Measurements from ENCODE around the gene PRSS37. TPM values are rescaled to one million over a fixed set of nuclear protein-coding genes. Genes with fewer than 3 reads are reported as not detected.

The PRSS37 gene
- total RNA-seq, 1 experiment from 2014 or later = not detected

DNA sequence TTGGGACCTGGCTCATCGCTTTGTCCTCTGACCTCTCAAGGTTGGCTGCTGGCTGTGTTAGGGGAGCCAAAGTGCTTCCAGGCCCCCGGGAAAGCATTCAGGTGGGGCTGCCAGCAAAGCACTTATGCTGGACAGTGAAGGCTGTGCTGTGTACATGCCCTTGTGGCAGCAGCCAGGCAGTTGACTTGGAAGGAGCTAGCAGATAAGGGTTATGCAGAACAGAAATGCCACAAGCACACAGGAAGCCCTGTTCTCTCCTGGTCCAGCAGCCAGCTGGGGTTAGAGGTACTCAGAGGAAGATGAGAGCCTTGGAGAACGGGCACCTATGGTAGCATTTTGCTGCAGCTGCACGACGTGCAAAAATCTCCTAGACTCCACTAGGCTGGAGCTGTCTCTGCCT lies 39.7 kb upstream of the PRSS37 start:
- BruUV-seq (replicated peaks) = no TSS peak
- no peaks in the 10 kb centered on the region for H3F3A ChIP-seq (ENCODE audit: insufficient read depth, low read depth)
- TF ChIP-seq, protein P1, sequence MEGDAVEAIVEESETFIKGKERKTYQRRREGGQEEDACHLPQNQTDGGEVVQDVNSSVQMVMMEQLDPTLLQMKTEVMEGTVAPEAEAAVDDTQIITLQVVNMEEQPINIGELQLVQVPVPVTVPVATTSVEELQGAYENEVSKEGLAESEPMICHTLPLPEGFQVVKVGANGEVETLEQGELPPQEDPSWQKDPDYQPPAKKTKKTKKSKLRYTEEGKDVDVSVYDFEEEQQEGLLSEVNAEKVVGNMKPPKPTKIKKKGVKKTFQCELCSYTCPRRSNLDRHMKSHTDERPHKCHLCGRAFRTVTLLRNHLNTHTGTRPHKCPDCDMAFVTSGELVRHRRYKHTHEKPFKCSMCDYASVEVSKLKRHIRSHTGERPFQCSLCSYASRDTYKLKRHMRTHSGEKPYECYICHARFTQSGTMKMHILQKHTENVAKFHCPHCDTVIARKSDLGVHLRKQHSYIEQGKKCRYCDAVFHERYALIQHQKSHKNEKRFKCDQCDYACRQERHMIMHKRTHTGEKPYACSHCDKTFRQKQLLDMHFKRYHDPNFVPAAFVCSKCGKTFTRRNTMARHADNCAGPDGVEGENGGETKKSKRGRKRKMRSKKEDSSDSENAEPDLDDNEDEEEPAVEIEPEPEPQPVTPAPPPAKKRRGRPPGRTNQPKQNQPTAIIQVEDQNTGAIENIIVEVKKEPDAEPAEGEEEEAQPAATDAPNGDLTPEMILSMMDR (conservative IDR thresholded peaks at IDR 0.05) = no peak
- no peak for TF ChIP-seq EZH2 (IDR thresholded peaks at IDR 0.05; ENCODE audit: low read depth)
- H3K9me2 ChIP-seq (ENCODE audit: insufficient read depth) = no peaks in the 10 kb centered on the region
- DNase-seq = no peak
- H2AFZ ChIP-seq = no peak overlapping the region
- H3K4me2 ChIP-seq = no peak overlapping the region
- no peaks in the 10 kb centered on the region for H3K9me3 ChIP-seq (ENCODE audit: insufficient read depth, low read depth)
- no peak overlapping the region for H3K27ac ChIP-seq
- H3K79me2 ChIP-seq (ENCODE audit: low read depth) = no peaks in the 10 kb centered on the region
- no peaks in the 10 kb centered on the region for H3K36me3 ChIP-seq (ENCODE audit: low read depth)
- no peak overlapping the region for H3K4me3 ChIP-seq
- intact Hi-C loops (cut with micrococcal nuclease; ENCODE audit: unreplicated experiment) = no loop called here
- H4K20me1 ChIP-seq (ENCODE audit: insufficient read depth) = no peaks in the 10 kb centered on the region
- POLR2A ChIA-PET (ENCODE audit: unreplicated experiment) = no interaction called here
- H3K4me1 ChIP-seq (replicated peaks; ENCODE audit: insufficient read depth) = no peaks in the 10 kb centered on the region
- CTCF ChIA-PET = no interaction called here
- no peaks in the 10 kb centered on the region for H3K27me3 ChIP-seq (ENCODE audit: insufficient read depth, low read depth)

DNA sequence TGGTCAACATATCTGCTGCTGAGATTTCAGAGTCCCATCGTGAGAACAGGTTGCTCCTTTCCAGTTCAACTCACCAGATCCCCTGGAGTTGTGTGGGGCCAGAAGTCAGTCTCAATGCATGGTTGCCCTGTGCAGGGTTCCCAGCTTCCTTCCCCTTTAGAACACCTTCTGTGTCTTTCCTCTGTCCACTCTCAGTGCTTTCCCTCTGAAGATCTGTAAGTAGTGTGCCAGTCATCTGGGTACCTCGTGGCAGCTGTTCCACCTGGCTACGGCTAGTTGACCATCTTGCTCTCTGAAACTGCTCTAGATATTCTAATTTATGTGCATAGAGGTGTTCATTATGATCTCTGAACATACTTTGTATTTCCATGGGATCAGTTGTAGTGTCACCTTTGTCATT lies 36.1 kb upstream of the PRSS37 start:
- no peaks in the 10 kb centered on the region for H3K9me3 ChIP-seq (ENCODE audit: insufficient read depth, low read depth)
- intact Hi-C loops (cut with micrococcal nuclease; ENCODE audit: unreplicated experiment) = no loop called here
- H3K79me2 ChIP-seq (ENCODE audit: low read depth) = no peaks in the 10 kb centered on the region
- ChIA-PET POLR2A (ENCODE audit: unreplicated experiment) (no interaction called here), CTCF (no interaction called here)
- H3K27ac ChIP-seq = no peak overlapping the region
- no peak for DNase-seq
- H4K20me1 ChIP-seq (ENCODE audit: insufficient read depth) = no peaks in the 10 kb centered on the region
- no peaks in the 10 kb centered on the region for H3K9me2 ChIP-seq (ENCODE audit: insufficient read depth)
- no TSS peak for BruUV-seq (replicated peaks)
- H3K4me1 ChIP-seq (replicated peaks; ENCODE audit: insufficient read depth) = no peaks in the 10 kb centered on the region
- TF ChIP-seq, protein P1 (conservative IDR thresholded peaks at IDR 0.05) = no peak
- TF ChIP-seq EZH2 (IDR thresholded peaks at IDR 0.05; ENCODE audit: low read depth) = no peak
- no peaks in the 10 kb centered on the region for H3K27me3 ChIP-seq (ENCODE audit: insufficient read depth, low read depth)
- H3K4me3 ChIP-seq = no peak overlapping the region
- no peaks in the 10 kb centered on the region for H3F3A ChIP-seq (ENCODE audit: insufficient read depth, low read depth)
- no peak overlapping the region for H2AFZ ChIP-seq
- no peaks in the 10 kb centered on the region for H3K36me3 ChIP-seq (ENCODE audit: low read depth)
- no peak overlapping the region for H3K4me2 ChIP-seq

DNA sequence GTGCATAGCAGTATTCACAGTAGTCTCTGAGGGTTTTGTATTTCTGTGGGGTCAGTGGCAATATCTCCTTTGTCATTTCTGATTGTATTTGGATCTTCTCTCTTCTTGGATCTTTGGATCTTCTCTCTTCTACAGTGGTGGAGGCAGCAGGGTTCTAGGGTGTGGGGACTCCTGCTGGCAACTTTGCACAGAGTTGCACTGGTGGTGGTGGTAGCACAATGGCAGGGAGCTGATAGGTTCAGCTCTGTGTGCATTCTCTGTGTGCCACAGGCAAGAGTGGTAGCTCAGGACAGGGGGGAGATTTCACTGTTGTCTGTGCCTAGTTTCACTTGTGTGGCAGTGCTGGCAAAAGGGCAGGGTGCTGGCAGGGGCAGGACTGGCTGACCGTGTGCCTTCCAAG lies 35.1 kb upstream of the PRSS37 start:
- CTCF ChIA-PET = no interaction called here
- Histone ChIP-seq H3K9me2 (ENCODE audit: insufficient read depth) (no peaks in the 10 kb centered on the region), H2AFZ (no peak overlapping the region), H3K36me3 (ENCODE audit: low read depth) (no peaks in the 10 kb centered on the region), H4K20me1 (ENCODE audit: insufficient read depth) (no peaks in the 10 kb centered on the region), H3K9me3 (ENCODE audit: insufficient read depth, low read depth) (no peaks in the 10 kb centered on the region), H3K27ac (no peak overlapping the region), H3F3A (ENCODE audit: insufficient read depth, low read depth) (no peaks in the 10 kb centered on the region), H3K79me2 (ENCODE audit: low read depth) (no peaks in the 10 kb centered on the region), H3K4me3 (no peak overlapping the region), H3K27me3 (ENCODE audit: insufficient read depth, low read depth) (no peaks in the 10 kb centered on the region), H3K4me1 (replicated peaks; ENCODE audit: insufficient read depth) (no peaks in the 10 kb centered on the region), H3K4me2 (no peak overlapping the region)
- BruUV-seq (replicated peaks) = no TSS peak
- intact Hi-C loops (cut with micrococcal nuclease; ENCODE audit: unreplicated experiment) = no loop called here
- TF ChIP-seq, protein P1 (conservative IDR thresholded peaks at IDR 0.05) = no peak
- no peak for TF ChIP-seq EZH2 (IDR thresholded peaks at IDR 0.05; ENCODE audit: low read depth)
- POLR2A ChIA-PET (ENCODE audit: unreplicated experiment) = no interaction called here
- DNase-seq = no peak
